Measurements from ENCODE around the gene SUN5. TPM values are rescaled to one million over a fixed set of nuclear protein-coding genes. Genes with fewer than 3 reads are reported as not detected.
"Not testable (repeated sequence)": the region's sequence is repeated elsewhere in the genome, so short reads cannot be mapped to it uniquely, and the experiment has no call there.

SUN5 gene
- total RNA-seq, 1 donor from 2014 or later, result not detected

DNA sequence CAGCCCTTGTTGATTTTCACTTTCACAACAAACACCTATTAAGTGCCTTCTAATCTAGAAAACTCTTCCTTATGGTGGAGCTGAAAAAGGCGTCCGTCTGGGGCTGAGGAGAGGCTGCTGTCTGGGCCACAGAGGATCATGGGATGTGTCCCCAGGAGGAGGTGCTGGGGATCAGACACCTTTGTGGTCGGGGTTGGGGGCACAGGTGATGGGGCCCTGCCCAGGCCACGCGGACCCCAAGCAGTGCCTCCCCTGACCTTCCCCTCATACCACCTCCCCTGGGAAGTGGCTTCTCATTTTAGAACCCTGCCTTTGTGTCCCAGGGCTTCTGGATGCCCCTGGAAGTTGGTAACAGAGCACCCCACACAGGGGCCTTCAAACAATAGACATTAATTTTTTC, 41.1 kb downstream of the SUN5 start:
- H3K36me3 Mint-ChIP-seq (ENCODE audit: unreplicated experiment), result no peaks in the 10 kb centered on the region
- TF ChIP-seq, protein P1, sequence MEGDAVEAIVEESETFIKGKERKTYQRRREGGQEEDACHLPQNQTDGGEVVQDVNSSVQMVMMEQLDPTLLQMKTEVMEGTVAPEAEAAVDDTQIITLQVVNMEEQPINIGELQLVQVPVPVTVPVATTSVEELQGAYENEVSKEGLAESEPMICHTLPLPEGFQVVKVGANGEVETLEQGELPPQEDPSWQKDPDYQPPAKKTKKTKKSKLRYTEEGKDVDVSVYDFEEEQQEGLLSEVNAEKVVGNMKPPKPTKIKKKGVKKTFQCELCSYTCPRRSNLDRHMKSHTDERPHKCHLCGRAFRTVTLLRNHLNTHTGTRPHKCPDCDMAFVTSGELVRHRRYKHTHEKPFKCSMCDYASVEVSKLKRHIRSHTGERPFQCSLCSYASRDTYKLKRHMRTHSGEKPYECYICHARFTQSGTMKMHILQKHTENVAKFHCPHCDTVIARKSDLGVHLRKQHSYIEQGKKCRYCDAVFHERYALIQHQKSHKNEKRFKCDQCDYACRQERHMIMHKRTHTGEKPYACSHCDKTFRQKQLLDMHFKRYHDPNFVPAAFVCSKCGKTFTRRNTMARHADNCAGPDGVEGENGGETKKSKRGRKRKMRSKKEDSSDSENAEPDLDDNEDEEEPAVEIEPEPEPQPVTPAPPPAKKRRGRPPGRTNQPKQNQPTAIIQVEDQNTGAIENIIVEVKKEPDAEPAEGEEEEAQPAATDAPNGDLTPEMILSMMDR (IDR thresholded peaks at IDR 0.05), result no peak
- H3K4me1 Mint-ChIP-seq (ENCODE audit: unreplicated experiment), result no peaks in the 10 kb centered on the region
- no peak overlapping the region for H3K27ac Mint-ChIP-seq (ENCODE audit: unreplicated experiment)
- DNase-seq (ENCODE audit: extremely low spot score, unreplicated experiment), result peak; percentile 79
- H3K9me3 Mint-ChIP-seq (ENCODE audit: unreplicated experiment), result no peaks in the 10 kb centered on the region
- H3K4me3 Mint-ChIP-seq (ENCODE audit: unreplicated experiment), result no peak overlapping the region
- peaks cover 9% of the 10 kb centered on the region for H3K27me3 Mint-ChIP-seq (ENCODE audit: unreplicated experiment)

DNA sequence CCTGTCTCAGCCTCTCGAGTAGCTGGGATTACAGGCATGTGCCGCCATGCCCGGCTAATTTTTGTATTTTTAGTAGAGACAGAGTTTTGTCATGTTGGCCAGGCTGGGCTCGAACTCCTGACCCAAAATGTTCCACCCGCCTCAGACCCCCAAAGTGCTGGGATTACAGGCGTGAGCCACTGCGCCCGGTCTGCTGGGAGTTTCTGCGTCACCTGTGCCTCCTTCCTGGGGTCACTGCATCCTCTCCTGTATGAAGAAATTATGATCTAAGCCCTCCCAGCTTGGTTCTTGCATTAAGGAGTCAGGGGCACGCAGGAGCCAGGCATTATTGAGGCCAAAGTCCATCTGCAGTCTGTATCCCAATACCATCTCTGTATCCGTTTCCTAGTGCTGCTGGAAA, 41.6 kb downstream of the SUN5 start:
- H3K36me3 Mint-ChIP-seq (ENCODE audit: unreplicated experiment); H3K4me3 Mint-ChIP-seq (ENCODE audit: unreplicated experiment); H3K27ac Mint-ChIP-seq (ENCODE audit: unreplicated experiment); H3K9me3 Mint-ChIP-seq (ENCODE audit: unreplicated experiment); H3K27me3 Mint-ChIP-seq (ENCODE audit: unreplicated experiment); H3K4me1 Mint-ChIP-seq (ENCODE audit: unreplicated experiment): not testable (repeated sequence)
- DNase-seq (ENCODE audit: extremely low spot score, unreplicated experiment), result peak; percentile 71

DNA sequence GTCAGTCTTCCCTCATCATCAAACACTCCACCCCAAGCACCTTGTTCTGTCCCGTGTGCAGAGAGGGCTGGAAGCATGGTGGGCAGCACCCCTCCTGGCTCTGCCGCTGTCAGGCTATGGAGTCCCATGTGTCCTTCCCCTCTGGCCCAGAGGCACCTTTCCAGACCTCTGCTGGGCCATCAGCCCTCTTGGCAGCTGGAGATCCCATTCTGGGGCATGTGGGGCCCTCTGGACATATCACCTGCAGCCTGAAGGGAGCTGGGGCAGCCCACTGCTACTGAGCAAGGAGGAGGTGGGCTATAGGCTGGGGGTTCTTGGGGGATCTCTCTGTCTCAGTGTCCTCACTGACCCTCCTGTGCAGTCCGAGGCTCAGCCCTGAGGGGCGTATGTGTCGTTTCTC, 42.2 kb downstream of the SUN5 start:
- no peaks in the 10 kb centered on the region for H3K36me3 Mint-ChIP-seq (ENCODE audit: unreplicated experiment)
- TF ChIP-seq, protein P1 (IDR thresholded peaks at IDR 0.05), result no peak
- DNase-seq (ENCODE audit: extremely low spot score, unreplicated experiment), result peak; percentile 63
- H3K4me3 Mint-ChIP-seq (ENCODE audit: unreplicated experiment), result no peak overlapping the region
- H3K9me3 Mint-ChIP-seq (ENCODE audit: unreplicated experiment), result no peaks in the 10 kb centered on the region
- H3K27me3 Mint-ChIP-seq (ENCODE audit: unreplicated experiment), result peaks cover 9% of the 10 kb centered on the region
- no peaks in the 10 kb centered on the region for H3K4me1 Mint-ChIP-seq (ENCODE audit: unreplicated experiment)
- H3K27ac Mint-ChIP-seq (ENCODE audit: unreplicated experiment), result no peak overlapping the region

DNA sequence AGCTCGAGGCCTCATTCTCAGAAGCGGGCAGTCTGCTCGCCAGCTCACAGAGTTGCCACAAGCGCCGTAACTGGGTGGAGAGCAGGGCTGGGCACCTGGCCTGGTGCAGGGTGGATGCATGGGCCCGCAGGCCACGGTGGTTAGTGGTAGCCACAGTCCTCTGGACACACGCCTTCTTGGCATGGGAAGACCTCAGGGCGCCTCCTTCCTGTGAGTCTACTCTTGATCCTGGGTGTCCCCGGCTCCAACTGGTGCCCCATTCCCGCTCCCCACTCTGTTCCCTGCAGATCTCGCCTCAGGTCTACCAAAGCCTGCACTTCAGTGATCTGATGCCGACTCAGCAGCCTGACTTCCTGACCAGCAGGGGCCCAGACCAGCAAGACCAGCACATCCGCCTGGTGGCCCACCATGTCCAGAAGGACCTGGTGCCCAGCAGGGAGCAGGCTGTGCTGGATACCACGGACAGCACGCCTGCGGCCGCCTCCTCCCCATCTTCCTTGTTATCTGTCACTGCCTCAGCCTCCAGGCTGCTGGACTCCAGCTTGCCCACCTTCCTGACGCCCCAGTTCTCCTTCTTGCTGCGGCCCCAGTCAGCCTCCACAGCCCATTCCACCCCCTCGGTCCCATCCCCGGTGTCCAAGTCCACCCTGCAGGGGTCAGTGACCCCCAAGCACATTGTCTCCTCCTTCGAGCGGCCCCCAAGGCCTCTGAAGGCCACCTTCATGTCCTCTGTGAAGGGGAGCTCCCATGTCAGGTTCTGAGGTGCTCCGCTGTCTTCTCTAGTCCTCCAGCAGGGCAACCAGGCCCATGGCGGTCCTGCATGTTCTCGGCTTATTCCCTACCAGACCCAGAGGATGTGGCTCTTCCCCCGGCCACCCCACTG, 43.1 kb downstream of the SUN5 start:
- H3K27ac Mint-ChIP-seq (ENCODE audit: unreplicated experiment), result no peak overlapping the region
- no peaks in the 10 kb centered on the region for H3K4me1 Mint-ChIP-seq (ENCODE audit: unreplicated experiment)
- peaks cover 6% of the 10 kb centered on the region for H3K9me3 Mint-ChIP-seq (ENCODE audit: unreplicated experiment)
- TF ChIP-seq, protein P1 (IDR thresholded peaks at IDR 0.05), result no peak
- peak; percentile 82 for DNase-seq (ENCODE audit: extremely low spot score, unreplicated experiment)
- no peaks in the 10 kb centered on the region for H3K36me3 Mint-ChIP-seq (ENCODE audit: unreplicated experiment)
- no peak overlapping the region for H3K4me3 Mint-ChIP-seq (ENCODE audit: unreplicated experiment)
- H3K27me3 Mint-ChIP-seq (ENCODE audit: unreplicated experiment), result peaks cover 12% of the 10 kb centered on the region

DNA sequence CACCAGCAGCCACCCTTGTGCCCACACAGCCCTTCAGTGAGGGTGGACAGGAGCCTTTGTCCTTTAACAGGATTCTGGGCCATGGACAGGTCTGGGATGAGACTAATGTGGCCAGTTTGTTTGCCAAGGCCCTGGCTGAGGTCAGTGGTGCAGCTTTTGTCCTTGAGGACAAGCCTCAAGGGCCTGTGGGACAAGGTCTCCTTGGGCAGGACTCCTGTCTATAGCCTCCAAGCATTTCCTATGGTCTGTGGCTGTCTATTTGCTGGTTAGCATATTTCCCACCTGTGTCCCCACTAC, 44.1 kb downstream of the SUN5 start:
- DNase-seq (ENCODE audit: extremely low spot score, unreplicated experiment), result no peak
- H3K36me3 Mint-ChIP-seq (ENCODE audit: unreplicated experiment), result no peaks in the 10 kb centered on the region
- peaks cover 6% of the 10 kb centered on the region for H3K9me3 Mint-ChIP-seq (ENCODE audit: unreplicated experiment)
- TF ChIP-seq, protein P1 (IDR thresholded peaks at IDR 0.05), result no peak
- H3K27ac Mint-ChIP-seq (ENCODE audit: unreplicated experiment), result no peak overlapping the region
- H3K4me1 Mint-ChIP-seq (ENCODE audit: unreplicated experiment), result no peaks in the 10 kb centered on the region
- H3K27me3 Mint-ChIP-seq (ENCODE audit: unreplicated experiment), result peaks cover 10% of the 10 kb centered on the region
- no peak overlapping the region for H3K4me3 Mint-ChIP-seq (ENCODE audit: unreplicated experiment)

All from osteocyte (in vitro differentiated cells).